Inflammatory macrophage treated with lipopolysaccharide for 4 hours (primary cell): Measurements from ENCODE around the gene HOXA5.

Experiments used
- DNase-seq: peaks from one replicate; pipeline ENCODE4 v3.0.0-alpha.2; 2020

Gene HOXA5

GRCh38 chr7:27158436-27159265 is 15.2 kb upstream of the HOXA5 start:
- DNase-seq = no peak

GRCh38 chr7:27157702-27158431 is 14.4 kb upstream of the HOXA5 start:
- no peak for DNase-seq

- no peak for DNase-seq
Observed at GRCh38 chr7:27156916-27157701, 13.6 kb upstream of the HOXA5 start.

- DNase-seq = no peak
Observed at GRCh38 chr7:27156508-27156898, 13.0 kb upstream of the HOXA5 start, which contains the start of gene HOXA7. HOXA7 (minus strand) TSS chr7:27156675; CDS start chr7:27156545, 130 bp downstream.

GRCh38 chr7:27155816-27156507 is 12.5 kb upstream of the HOXA5 start:
- no peak for DNase-seq

- no peak for DNase-seq
Observed at GRCh38 chr7:27154901-27155815, 11.7 kb upstream of the HOXA5 start.

GRCh38 chr7:27154369-27154768 is 10.9 kb upstream of the HOXA5 start:
- no peak for DNase-seq

- DNase-seq = no peak
Observed at GRCh38 chr7:27153526-27153925, 10.0 kb upstream of the HOXA5 start.

- DNase-seq = no peak
Observed at GRCh38 chr7:27152816-27153442, 9.4 kb upstream of the HOXA5 start.

- no peak for DNase-seq
Observed at GRCh38 chr7:27151931-27152815, 8.7 kb upstream of the HOXA5 start, which contains the start of gene HOXA3. HOXA3 (minus strand) TSS chr7:27152583; CDS start chr7:27110640, 41,943 bp downstream.

- no peak for DNase-seq
Observed at GRCh38 chr7:27151341-27151930, 8.0 kb upstream of the HOXA5 start.

GRCh38 chr7:27150568-27151340 is 7.3 kb upstream of the HOXA5 start:
- DNase-seq = peak; percentile 68

- DNase-seq = no peak
Observed at GRCh38 chr7:27149842-27150567, 6.5 kb upstream of the HOXA5 start.

GRCh38 chr7:27148756-27149641 is 5.5 kb upstream of the HOXA5 start:
- DNase-seq = no peak

- DNase-seq = no peak
Observed at GRCh38 chr7:27148031-27148755, 4.7 kb upstream of the HOXA5 start.
